Smooth muscle cell of the brain vasculature (primary cell): Measurements from ENCODE around the gene MMP14.

Source experiments
- DNase-seq: peaks from one replicate; pipeline ENCODE4 v3.0.0-alpha.2; 2012; ENCODE audit warnings: low read depth, low spot score

Gene MMP14

DNA sequence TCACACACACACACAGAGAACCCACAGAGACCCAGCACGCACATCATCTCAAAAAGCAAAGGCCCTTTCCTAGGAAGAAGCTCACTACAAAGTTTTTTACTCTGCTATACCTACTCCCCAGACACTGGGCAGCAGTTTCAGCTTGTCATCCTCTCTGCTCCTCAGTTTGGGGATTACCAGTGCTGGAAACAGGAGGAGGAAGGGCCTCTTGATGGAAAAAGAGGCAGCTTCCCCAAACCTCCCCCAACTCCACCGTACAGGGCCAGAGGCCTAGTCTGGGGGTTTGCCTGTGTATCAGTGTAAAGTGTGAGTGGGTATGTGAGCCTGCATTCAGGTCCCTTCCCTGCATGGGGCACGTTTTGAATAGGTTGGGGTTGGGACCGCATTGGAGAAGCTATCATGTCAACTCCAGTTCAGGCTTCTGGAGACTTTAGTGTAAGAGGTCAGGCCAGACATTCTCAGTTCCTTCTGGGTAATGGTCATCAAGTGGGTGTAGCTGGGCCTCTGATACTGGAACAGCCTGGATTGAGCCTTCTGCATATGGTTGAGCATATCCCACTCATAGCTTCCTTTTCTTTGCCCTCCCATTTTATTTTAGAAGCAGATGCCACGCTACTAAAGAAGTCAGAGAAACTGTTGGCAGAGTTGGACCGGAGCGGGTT lies 47.8 kb downstream of the MMP14 start:
- DNase-seq = no peak

DNA sequence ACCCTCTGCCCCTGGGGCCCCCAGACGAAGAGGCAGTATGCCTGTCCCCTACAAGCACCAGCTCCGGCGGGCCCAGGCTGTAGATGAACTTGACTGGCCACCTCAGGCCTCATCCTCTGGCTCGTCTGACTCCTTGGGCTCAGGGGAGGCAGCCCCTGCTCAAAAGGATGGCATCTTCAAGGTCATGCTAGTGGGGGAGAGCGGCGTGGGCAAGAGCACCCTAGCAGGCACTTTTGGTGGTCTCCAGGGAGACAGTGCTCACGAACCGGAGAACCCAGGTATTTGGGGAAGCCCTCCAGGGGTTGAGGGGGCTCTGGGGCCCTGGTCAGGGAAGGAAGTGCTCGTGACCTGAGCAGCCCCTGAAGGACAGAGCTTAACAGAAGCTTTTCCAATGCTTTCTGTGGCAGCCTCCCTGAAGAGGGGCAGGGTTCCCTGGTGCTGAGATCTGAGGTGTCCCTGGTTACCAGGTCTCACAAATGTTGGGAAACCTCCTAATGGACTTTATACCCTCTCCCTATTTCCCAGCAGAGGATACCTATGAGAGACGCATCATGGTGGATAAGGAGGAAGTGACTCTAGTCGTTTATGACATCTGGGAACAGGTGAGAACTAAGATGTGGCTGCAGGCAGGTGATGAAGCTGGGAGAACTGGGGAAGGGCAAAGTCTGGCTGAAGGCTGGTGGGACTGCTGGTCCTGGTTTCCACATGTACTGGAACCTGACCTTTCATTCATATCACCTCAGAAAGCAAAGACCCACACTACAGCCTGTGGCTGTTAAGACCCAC lies 48.5 kb downstream of the MMP14 start:
- no peak for DNase-seq

DNA sequence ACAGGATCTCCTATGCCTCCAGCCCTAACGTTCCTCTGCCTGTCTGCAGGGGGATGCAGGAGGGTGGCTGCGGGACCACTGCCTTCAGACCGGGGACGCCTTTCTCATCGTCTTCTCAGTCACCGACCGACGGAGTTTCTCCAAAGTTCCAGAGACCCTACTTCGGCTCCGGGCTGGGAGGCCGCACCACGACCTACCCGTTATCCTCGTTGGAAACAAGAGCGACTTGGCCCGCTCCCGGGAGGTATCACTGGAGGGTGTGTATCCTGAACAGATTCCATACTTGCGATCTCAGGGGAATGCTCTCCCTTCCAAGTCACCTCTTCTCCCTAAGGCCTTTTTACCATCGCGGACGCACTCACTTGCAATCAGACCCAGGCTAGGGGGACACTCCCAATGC lies 49.6 kb downstream of the MMP14 start:
- DNase-seq = no peak

- DNase-seq = no peak
These were observed 50.3 kb downstream of the MMP14 start for GRCh38 chr14:22886500-22887259.

GRCh38 chr14:22887260-22887989 lies 51.0 kb downstream of the MMP14 start:
- DNase-seq = no peak

DNA sequence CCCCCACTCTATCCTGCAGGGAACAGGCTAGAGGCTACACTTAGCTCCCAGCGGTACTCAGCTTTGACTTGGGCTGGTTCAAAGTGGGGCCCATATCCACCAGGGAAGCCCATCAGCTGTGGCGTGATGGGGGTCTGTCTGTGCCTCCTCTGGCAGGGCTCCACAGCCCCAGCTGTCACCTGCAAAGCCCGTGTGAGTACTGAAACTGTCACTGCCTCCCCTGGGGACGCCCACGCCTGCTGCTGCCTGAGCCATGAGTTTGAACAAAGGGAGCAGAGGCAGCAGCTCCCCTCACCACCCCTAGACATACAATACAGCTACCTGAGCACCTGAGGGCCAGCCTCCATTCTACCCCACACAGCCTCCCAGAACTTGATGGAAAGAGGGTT lies 51.6 kb downstream of the MMP14 start:
- no peak for DNase-seq

DNA sequence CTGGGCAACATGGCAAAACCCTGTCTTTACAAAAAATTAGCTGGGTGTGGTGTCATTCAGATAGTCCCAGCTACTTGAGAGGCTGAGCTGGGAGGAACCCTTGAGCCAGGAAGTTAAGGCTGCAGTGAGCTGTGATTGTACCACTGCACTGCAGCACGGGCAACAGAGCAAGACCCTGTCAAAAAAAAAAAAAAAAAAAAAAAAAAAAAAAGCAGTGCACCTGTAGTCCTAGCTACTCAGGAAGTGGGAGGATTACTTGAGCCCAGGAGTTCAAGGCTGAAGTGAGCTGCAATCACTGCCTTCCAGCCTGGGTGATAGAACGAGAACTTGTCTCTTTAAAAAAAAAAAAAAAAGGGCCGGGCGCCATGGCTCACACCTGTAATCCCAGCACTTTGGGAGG lies 52.3 kb downstream of the MMP14 start:
- DNase-seq = no peak

DNA sequence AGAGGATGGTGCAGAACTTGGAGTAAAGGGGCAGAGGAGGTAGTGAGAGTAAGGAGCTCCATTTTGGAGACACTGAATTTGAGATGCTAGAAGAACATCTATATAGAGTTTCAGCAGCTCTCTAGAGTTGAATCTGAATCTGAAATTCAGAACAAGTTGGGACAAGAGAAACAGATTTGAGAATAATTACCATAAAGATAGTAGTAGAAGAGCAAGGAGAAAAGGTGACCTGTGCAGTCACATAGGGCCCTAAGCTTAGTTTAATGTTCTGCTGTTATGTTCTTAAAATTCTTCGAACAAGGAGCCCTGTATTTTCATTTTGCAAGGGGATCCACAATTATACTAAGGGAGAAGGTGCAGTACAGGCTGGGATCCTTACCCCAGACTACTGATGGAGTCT lies 54.0 kb downstream of the MMP14 start:
- DNase-seq = no peak

GRCh38 chr14:22892488-22892887 lies 56.1 kb downstream of the MMP14 start:
- no peak for DNase-seq

DNA sequence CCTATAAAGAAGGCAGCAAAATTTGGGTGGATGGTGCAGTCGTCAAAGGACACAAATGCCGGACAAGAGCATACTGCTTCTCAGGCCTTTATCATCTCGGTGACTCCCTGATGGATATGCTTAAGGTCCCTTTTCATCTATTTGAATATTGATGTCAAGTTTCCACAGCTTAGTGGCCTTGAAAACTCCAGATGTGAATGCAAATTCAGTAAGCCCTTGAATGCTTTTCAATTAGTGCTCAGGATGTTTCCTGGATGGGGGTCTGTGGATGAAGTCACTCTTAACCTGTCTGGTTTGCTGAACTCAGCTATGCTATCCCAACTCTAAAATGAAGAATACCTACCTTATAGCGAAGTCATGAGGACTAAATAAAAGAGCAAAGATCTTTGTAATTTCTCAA lies 57.3 kb downstream of the MMP14 start:
- no peak for DNase-seq

- no peak for DNase-seq
These were observed 59.0 kb downstream of the MMP14 start for GRCh38 chr14:22895402-22895801.

- DNase-seq = no peak
These were observed 60.0 kb downstream of the MMP14 start for GRCh38 chr14:22896356-22896755.

DNA sequence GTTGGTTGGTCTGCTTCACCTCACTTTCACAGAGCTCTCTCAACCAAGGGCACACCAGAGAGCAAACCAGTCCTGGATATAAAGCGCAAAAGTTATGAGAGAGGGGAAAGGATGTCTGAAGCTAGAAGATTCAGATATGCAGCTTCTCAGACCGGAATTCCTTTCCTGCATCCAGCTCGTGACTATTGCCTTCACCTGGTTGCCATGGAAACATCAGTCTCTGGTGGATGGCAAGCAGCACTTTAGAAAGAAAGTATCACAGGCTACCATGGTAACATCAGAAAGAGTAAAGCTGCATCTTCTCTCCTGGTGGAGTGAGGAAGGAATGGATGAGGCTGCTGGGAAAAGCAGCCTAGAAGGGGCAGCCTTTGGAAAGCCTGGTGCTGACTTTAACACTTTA lies 60.4 kb downstream of the MMP14 start:
- no peak for DNase-seq

DNA sequence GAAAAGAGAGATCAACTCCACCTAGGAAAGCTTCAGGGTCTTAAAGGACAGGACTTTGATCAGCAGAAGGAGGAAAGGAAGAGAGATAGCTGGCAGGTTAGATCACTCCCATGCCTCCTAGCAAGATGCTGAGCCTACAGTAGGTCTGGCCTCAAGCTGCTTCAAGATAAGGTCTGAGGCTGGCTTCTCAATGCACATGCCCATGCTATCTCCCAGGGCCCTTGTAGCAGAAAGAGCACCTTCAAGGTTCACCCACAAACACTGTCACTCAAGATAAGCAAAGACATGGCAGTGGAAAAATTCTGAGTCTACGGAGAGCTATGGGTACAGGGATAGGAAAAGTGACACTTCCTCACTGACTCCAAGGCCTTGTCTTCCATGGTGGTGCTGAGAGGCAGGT lies 61.0 kb downstream of the MMP14 start:
- DNase-seq = no peak
